ENCODE results near the gene POLR3GL.

POLR3GL gene

DNA sequence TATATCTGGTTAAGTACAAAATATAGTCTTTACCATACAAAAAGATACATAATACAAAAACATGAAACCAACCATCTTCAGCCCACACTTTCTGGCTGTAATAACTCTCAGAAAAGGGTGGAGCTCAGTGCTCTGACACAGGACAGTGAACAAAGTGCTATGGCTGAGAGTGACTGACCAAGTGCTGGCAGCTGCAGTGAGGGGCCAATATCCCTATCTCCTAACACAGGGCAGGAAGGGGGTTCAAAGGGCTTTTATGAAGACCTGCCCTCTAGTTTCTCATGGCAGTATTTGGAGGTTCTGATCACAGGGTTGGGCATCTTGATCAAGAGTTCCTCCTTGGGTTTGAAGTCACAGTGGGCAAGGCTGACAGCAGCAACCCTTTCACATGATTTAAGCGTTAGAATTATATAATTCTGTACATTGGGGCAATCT, 28.0 kb downstream of the POLR3GL start:
- no peak for DNase-seq (ENCODE audit: low read depth)
- TF ChIP-seq, protein P1, sequence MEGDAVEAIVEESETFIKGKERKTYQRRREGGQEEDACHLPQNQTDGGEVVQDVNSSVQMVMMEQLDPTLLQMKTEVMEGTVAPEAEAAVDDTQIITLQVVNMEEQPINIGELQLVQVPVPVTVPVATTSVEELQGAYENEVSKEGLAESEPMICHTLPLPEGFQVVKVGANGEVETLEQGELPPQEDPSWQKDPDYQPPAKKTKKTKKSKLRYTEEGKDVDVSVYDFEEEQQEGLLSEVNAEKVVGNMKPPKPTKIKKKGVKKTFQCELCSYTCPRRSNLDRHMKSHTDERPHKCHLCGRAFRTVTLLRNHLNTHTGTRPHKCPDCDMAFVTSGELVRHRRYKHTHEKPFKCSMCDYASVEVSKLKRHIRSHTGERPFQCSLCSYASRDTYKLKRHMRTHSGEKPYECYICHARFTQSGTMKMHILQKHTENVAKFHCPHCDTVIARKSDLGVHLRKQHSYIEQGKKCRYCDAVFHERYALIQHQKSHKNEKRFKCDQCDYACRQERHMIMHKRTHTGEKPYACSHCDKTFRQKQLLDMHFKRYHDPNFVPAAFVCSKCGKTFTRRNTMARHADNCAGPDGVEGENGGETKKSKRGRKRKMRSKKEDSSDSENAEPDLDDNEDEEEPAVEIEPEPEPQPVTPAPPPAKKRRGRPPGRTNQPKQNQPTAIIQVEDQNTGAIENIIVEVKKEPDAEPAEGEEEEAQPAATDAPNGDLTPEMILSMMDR (conservative IDR thresholded peaks at IDR 0.05; ENCODE audit: control insufficient read depth, insufficient read depth, low read depth, low read length) = no peak
- H3K4me3 ChIP-seq (ENCODE audit: control insufficient read depth, low read depth, low read length) = no peak overlapping the region

GRCh38 chr1:145992958-145993617, 28.6 kb downstream of the POLR3GL start:
- H3K4me3 ChIP-seq (ENCODE audit: control insufficient read depth, low read depth, low read length) = peak overlapping the region; percentile 90
- TF ChIP-seq, protein P1 (conservative IDR thresholded peaks at IDR 0.05; ENCODE audit: control insufficient read depth, insufficient read depth, low read depth, low read length) = no peak
- DNase-seq (ENCODE audit: low read depth) = no peak

DNA sequence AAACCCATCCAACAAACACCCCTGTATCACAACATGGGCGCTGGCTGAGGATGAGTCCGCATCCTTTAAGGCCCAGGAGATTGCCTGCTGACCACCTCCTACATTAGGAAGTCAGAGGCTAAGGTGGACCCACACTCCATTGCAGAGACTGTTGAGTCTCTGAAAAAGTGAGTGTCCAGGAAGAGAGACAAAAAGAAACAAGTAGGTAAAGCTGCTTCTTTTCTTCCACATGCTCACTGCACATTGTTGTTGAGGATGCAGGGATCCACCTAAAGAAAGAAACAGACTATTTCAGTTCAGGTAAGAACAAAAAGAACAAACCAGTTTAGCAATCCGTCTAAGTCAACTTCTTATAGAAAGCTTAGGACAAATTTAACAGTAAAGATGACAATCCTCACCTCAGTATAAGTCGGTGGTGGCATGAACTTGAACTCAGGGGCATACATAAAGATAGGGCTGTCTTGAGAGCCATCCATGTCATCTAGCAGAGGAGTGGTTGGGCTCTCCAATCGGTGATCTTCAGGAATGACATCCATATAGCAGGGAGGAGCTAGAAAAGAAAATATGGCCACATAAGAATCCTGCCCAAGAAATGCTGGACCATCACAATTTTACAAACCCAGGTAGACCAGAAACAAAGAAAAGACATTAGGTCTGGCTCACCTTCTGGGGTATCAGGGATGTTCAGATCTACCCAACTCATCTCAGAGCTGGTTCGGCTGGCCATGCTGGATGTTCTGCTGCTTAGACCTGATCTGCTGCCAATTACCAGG, 29.3 kb downstream of the POLR3GL start:
- TF ChIP-seq, protein P1 (conservative IDR thresholded peaks at IDR 0.05; ENCODE audit: control insufficient read depth, insufficient read depth, low read depth, low read length) = no peak
- peak overlapping the region; percentile 90 for H3K4me3 ChIP-seq (ENCODE audit: control insufficient read depth, low read depth, low read length)
- no peak for DNase-seq (ENCODE audit: low read depth)

GRCh38 chr1:145994391-145995120, 30.1 kb downstream of the POLR3GL start:
- peak overlapping the region; percentile 90 for H3K4me3 ChIP-seq (ENCODE audit: control insufficient read depth, low read depth, low read length)
- peak; percentile 52 for DNase-seq (ENCODE audit: low read depth)
- TF ChIP-seq, protein P1 (conservative IDR thresholded peaks at IDR 0.05; ENCODE audit: control insufficient read depth, insufficient read depth, low read depth, low read length) = no peak

- DNase-seq (ENCODE audit: low read depth) = no peak
- peak overlapping the region; percentile 90 for H3K4me3 ChIP-seq (ENCODE audit: control insufficient read depth, low read depth, low read length)
- TF ChIP-seq, protein P1 (conservative IDR thresholded peaks at IDR 0.05; ENCODE audit: control insufficient read depth, insufficient read depth, low read depth, low read length) = no peak
These were observed 30.8 kb downstream of the POLR3GL start for GRCh38 chr1:145995148-145995881.

- DNase-seq (ENCODE audit: low read depth) = no peak
- TF ChIP-seq, protein P1 (conservative IDR thresholded peaks at IDR 0.05; ENCODE audit: control insufficient read depth, insufficient read depth, low read depth, low read length) = no peak
- peak overlapping the region; percentile 90 for H3K4me3 ChIP-seq (ENCODE audit: control insufficient read depth, low read depth, low read length)
These were observed 31.5 kb downstream of the POLR3GL start for GRCh38 chr1:145995964-145996432.
